Erythroblast (primary cell): ENCODE data around the gene MPST.

ENCODE experiments used
- GATA1 ChIP-seq: IDR thresholded peaks from 2 replicates; pipeline ENCODE4 v1.6.1; 2011; ENCODE audit warnings: low read depth, mild to moderate bottlenecking, control low read depth, low read length, moderate library complexity
- POLR2A ChIP-seq: IDR thresholded peaks from 2 replicates; pipeline ENCODE4 v1.6.1; 2011; ENCODE audit warnings: mild to moderate bottlenecking, low read length

GRCh38 chr22:37021710-37022482, 2.4 kb downstream of the MPST start:
- no peak for TF ChIP-seq POLR2A
- no peak for TF ChIP-seq GATA1
